Vagina (tissue), 2 donors: ENCODE results near the gene SCCPDH. TPM values are rescaled to one million over a fixed set of nuclear protein-coding genes. Genes with fewer than 3 reads are reported as not detected.

Experiments
- DNase-seq, 2 donors: peaks; one replicate each; pipeline ENCODE4 v3.0.0-alpha.2; 2017; ENCODE audit errors: extremely low spot score in 2 of 2
- H3K27ac ChIP-seq: fragments of 200-600 bp; sonication (generic); one replicate; pipeline ENCODE4 v1.5.1; 2019
- H3K27me3 ChIP-seq: fragments of 200-600 bp; sonication (generic); one replicate; pipeline ENCODE4 v1.5.1; 2019
- H3K36me3 ChIP-seq, 2 donors: fragments of 200-600 bp; sonication (generic); one replicate each; pipeline ENCODE4 v1.5.1; 2017 to 2019
- H3K4me1 ChIP-seq: fragments of 200-600 bp; sonication (generic); one replicate; pipeline ENCODE4 v1.5.1; 2019
- H3K4me3 ChIP-seq, 2 donors: fragments of 200-600 bp; sonication (generic); 1 replicate in 1 of 2; 2 replicates in 1 of 2; pipeline ENCODE4 v1.5.1; 2016 to 2019
- H3K9me3 ChIP-seq: fragments of 200-600 bp; sonication (generic); one replicate; pipeline ENCODE4 v1.5.1; 2019
- CTCF ChIP-seq, 3 experiments: fragments of 450-650 bp in 2 of 3; fragments of 200-600 bp in 1 of 3; sonication (generic) in 1 of 3; IDR thresholded peaks; one replicate each; pipeline ENCODE4 v1.5.1; 2017 to 2019; ENCODE audit warnings: antibody characterized with exemption in 3 of 3, mild to moderate bottlenecking in 2 of 3, moderate library complexity in 2 of 3
- POLR2A ChIP-seq, 2 donors: fragments of 450-650 bp; IDR thresholded peaks; one replicate each; pipeline ENCODE4 v1.6.1; 2017; ENCODE audit warnings: antibody characterized with exemption in 2 of 2, mild to moderate bottlenecking in 2 of 2, moderate library complexity in 2 of 2
- POLR2AphosphoS5 ChIP-seq, 2 donors: sonication (generic); formaldehyde crosslinking; IDR thresholded peaks; one replicate each; pipeline ENCODE4 v1.9.0; 2017; ENCODE audit warnings: antibody characterized with exemption in 2 of 2, mild to moderate bottlenecking in 2 of 2, low read depth in 1 of 2; ENCODE audit not compliant: insufficient read depth in 1 of 2
- intact Hi-C: fragments of 100-400 bp; cut with DNase I; formaldehyde crosslinking; loops from one replicate; pipeline ENCODE4 v1.15.1; 2023
- total RNA-seq: library from RNA; depleted of rRNA; stranded (reverse); fragments of >200 nt; gene quantifications from one replicate; pipeline ENCODE4 v1.2.3, GENCODE V29; 2016

SCCPDH gene
- total RNA-seq, 1 donor from 2014 or later, result 18.2 TPM

GRCh38 chr1:246797157-246797556 lies 72.9 kb downstream of the SCCPDH start:
- TF ChIP-seq CTCF (IDR thresholded peaks at IDR 0.05), result no peak
- TF ChIP-seq POLR2A (IDR thresholded peaks at IDR 0.05), result no peak
- no peak for TF ChIP-seq POLR2AphosphoS5 (IDR thresholded peaks at IDR 0.05; ENCODE audit: insufficient read depth in 1 of 2, low read depth in 1 of 2)
- Histone ChIP-seq H3K4me3 (no peak overlapping the region), H3K27ac (no peak overlapping the region), H3K27me3 (no peaks in the 10 kb centered on the region), H3K9me3 (no peaks in the 10 kb centered on the region), H3K36me3 (no peaks in the 10 kb centered on the region), H3K4me1 (peaks cover 14% of the 10 kb centered on the region)
- no peak for DNase-seq
- intact Hi-C loops, result no loop called here

- no peak for DNase-seq
- Histone ChIP-seq H3K4me1 (peaks cover 14% of the 10 kb centered on the region), H3K4me3 (no peak overlapping the region), H3K9me3 (no peaks in the 10 kb centered on the region), H3K27me3 (no peaks in the 10 kb centered on the region), H3K27ac (no peak overlapping the region), H3K36me3 (no peaks in the 10 kb centered on the region)
- TF ChIP-seq POLR2AphosphoS5 (IDR thresholded peaks at IDR 0.05; ENCODE audit: insufficient read depth in 1 of 2, low read depth in 1 of 2), result no peak
- intact Hi-C loops, result no loop called here
Measured at GRCh38 chr1:246797597-246797996, 73.4 kb downstream of the SCCPDH start.

GRCh38 chr1:246798107-246798506 lies 73.9 kb downstream of the SCCPDH start:
- Histone ChIP-seq H3K36me3 (no peaks in the 10 kb centered on the region), H3K4me3 (no peak overlapping the region), H3K27me3 (no peaks in the 10 kb centered on the region), H3K9me3 (no peaks in the 10 kb centered on the region), H3K4me1 (peaks cover 14% of the 10 kb centered on the region), H3K27ac (no peak overlapping the region)
- intact Hi-C loops, result no loop called here
- no peak for DNase-seq
- TF ChIP-seq POLR2A (IDR thresholded peaks at IDR 0.05) (no peak), CTCF (IDR thresholded peaks at IDR 0.05) (no peak), POLR2AphosphoS5 (IDR thresholded peaks at IDR 0.05; ENCODE audit: insufficient read depth in 1 of 2, low read depth in 1 of 2) (no peak)

GRCh38 chr1:246798606-246799496 lies 74.6 kb downstream of the SCCPDH start:
- DNase-seq, result no peak
- Histone ChIP-seq H3K4me1 (peaks cover 14% of the 10 kb centered on the region), H3K4me3 (no peak overlapping the region), H3K27me3 (no peaks in the 10 kb centered on the region), H3K36me3 (no peaks in the 10 kb centered on the region), H3K9me3 (no peaks in the 10 kb centered on the region), H3K27ac (no peak overlapping the region)
- TF ChIP-seq CTCF (IDR thresholded peaks at IDR 0.05), result no peak
- intact Hi-C loops, result no loop called here

GRCh38 chr1:246800356-246800755 lies 76.1 kb downstream of the SCCPDH start:
- intact Hi-C loops, result no loop called here
- Histone ChIP-seq H3K4me1 (no peaks in the 10 kb centered on the region), H3K4me3 (no peak overlapping the region), H3K27me3 (no peaks in the 10 kb centered on the region), H3K9me3 (no peaks in the 10 kb centered on the region), H3K27ac (no peak overlapping the region), H3K36me3 (no peaks in the 10 kb centered on the region)
- TF ChIP-seq CTCF (IDR thresholded peaks at IDR 0.05) (no peak), POLR2A (IDR thresholded peaks at IDR 0.05) (no peak), POLR2AphosphoS5 (IDR thresholded peaks at IDR 0.05; ENCODE audit: insufficient read depth in 1 of 2, low read depth in 1 of 2) (no peak)
- no peak for DNase-seq
